GM21381 (cell line): ENCODE data around the gene ATAD2B.
"Not testable (repeated sequence)": the region's sequence is repeated elsewhere in the genome, so short reads cannot be mapped to it uniquely, and the experiment has no call there.

Experiments
- ATAC-seq: cut with Tn5 transposase; IDR thresholded peaks from one replicate; pipeline ENCODE4 v1.9.1; 2021; ENCODE audit warnings: mild to moderate bottlenecking, moderate library complexity; ENCODE audit not compliant: unreplicated experiment

Gene ATAD2B

DNA sequence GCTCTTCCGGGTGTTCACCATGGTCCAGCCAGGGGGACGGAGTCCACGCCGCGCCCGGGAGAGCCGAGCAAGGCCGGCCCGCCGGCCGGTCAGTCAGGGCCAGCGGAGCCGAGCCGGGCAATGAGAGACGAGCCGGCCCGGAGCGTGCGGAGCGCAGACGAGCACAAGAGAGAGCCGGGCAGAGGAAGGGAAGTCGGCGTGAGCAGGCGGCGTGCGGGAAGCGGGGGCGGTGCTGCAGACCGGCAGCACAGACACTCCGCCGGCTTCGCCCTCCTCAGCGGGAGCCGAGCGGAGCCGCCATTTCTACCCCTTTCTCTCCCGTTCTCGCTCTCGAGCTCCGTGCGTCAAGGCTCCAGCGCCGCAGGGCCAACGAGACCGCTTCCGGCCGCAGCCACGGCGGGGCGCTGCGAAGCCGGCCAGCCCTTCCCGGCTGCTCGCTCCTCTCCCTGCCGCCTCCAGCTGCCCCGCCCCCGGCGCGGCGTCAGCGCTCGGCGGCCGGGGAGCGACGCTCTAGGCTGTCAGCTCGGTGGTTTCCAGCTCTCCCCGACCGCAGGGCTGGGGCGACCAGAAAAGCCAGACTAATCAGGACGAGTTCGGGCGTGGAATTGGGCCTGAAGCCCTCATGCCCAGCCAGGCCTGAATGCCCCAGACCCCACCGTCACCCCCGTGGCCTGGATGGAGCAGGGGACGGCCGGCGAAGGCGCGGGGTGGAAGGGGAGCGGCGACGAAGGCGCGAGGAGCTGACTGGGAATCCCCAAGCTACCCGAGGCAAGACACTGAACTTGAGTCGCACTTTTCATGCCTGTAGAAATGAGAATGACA, at the start of gene ATAD2B:
TSS of gene ATAD2B (minus strand) at position 374 of the 822 bp plus-strand sequence. CDS start at position 21, 353 bp downstream.
- peak; percentile 75 for ATAC-seq

DNA sequence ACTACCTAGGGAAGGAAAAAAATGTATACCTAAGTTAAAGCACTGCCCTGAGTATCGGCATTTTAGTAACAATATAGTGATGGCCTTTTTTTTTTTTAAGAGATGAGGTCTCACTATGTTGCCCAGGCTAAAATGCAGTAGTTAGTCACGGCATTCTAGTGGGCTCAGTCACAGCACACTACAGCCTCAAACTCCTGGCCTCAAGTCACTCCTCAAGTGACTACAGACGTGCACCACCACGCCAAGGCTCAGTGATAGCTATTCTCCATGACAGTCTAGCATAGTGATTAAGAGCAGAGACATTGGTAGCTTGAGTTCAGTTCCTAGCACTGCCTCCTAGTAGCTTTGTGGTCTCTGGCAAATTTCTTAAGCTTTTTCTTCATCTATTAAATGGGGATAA, 40.9 kb upstream of the ATAD2B start:
- no peak for ATAC-seq

DNA sequence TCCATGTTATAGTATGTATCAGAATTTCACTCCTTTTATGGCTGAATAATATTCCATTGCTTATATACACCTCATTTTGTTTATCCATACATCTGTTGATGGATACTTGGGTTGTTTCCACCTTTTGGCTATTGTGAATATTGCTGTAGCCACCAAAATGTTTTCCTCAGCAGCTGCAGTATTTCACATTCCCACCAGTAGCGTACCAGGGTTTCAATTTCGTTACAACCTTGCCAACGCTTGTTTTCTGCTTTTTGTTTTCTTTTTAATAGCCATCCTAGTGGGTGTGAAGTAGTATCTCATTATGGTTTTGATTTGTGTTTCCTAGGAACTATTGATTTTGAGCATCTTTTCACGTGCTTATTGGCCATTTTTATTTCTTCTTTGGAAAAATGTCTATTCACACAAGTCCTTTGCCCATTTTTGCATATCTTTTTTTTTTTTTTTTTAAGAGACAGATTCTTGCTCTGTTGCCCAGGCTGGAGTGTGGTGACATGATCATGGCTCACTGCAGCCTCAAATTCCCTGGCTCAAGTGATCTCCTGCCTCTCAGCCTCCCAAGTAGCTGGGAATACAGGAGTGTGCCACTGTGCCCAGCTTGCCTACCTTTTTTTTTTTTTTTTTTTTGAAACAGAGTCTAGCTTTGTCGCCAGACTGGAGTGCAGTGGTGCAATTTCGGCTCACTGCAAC, 27.5 kb upstream of the ATAD2B start:
- ATAC-seq = no peak

DNA sequence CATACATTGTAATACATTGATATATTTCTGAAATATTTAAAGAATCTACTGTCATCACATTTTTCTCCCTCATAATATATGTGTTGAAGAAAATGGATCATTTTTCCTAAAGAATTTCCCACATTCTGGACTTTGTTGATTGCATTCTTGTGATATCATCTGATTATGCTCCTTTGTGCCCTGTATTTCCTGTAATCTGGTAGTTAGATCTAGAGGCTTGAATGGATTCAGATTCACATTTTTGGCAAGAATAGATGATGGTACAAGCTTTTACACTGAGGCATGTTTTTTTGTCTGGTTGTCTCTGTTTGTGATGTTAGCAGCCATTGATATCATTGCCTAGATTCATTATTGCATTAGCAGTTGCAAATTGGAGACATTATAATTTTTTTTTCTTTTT, 26.7 kb upstream of the ATAD2B start:
- ATAC-seq = no peak

DNA sequence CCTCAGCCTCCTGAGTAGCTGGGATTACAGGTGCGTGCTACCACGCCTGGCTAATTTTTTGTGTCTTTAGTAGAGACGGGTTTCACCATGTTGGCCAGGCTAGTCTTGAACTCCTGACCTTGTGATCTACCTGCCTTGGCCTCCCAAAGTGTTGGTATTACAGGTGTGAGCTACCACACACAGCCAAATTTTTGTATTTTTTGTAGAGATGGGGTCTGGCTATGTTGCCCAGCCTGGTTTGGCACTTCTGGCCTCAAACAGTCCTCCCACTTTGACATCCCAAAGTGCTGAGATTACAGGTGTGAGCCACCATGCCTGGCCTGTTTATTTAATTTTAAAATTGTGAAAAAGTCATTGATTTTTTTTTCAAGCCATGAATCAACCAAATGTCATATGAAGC, 25.6 kb upstream of the ATAD2B start:
- not testable (repeated sequence) for ATAC-seq

DNA sequence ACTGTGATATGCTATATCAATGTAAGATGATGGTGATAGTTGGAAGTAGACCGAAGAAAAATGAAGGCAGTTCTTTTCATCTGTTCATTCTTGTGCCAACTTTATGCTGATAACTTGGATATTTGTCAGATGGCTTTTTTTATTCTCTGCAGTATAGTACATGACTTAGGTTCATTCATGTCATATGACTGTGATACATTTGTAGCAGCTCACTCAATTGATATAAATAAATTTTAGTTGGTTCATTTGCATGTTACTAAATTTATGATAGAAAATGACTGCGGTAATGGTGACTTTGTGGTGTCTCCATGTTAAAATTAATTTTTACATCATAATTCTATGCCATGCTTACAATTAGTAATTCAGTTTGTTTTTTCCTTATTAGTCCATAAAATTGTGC, 20.4 kb upstream of the ATAD2B start:
- ATAC-seq = no peak

DNA sequence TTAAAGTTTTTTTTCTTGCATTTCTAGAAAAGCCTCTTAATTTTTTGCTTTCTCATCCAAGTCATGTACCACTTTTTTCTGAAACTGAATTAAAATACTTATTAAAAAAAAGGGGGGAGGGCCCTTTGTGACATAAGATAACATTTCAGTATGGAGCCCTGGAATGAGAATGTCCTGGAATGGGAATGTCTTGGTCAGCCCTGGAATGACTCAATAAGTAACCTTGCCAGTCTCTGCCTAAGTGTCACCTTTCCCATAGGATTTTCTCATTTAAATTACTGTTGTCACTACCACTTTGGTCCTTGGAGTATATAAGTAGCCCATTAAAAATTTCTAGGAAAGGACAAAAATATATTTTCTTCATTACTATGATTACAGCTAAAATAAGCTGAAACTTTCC, 18.1 kb upstream of the ATAD2B start:
- ATAC-seq = no peak

DNA sequence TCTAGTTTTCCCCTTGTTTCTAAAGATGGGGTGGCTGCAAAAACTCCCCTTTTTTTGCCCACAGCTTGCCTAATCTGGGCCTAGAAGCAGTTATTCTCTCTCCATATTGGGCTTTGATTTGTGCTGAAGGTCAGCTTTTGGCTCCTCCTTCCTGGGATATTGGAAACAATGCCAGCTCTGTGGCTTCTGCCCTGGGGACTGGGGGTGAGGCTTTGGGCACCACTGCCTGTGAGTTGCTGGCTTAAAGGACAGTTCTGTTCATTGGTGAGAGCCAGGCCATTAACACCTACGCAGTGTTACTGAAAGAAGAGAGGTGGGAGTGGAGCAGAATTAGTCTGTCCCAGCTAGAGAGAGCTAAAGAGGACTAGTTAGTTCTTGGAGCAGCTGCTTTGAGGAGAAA, 17.6 kb upstream of the ATAD2B start:
- ATAC-seq = no peak

DNA sequence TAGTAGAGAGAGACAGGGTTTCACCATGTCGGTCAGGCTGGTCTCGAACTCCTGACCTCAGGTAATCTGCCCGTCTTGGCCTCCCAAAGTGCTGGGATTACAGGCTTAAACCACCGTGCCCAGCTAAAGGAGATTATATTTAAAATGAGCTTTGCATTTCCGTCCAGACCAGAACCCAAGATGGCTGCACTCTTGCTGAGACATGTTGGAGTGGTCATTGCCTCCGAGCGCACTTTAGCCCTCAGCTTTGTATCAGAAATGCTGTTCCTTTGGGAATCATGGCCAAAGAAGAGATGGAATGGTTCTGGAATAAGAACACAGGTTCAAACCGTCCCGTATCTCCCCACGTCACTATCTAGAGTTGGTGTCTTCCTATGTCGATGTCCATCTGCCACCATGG, 16.7 kb upstream of the ATAD2B start:
- ATAC-seq = no peak

DNA sequence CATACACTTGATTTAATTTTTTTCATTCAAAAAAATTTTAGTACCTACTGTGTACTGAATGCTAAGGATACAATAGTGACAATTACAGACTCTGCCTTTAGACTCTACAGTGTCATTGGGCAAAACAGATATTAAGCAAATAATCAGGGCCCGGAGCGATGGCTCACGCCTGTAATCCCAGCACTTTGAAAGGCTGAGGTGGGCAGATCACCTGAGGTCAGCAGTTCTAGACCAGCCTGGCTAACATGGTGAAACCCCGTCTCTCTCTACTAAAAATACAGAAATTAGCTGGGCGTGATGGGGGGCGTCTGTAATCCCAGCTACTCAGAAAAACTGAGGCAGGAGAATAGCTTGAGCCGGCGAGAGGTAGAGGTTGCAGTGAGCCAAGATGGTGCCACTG, 14.7 kb upstream of the ATAD2B start:
- ATAC-seq = no peak

DNA sequence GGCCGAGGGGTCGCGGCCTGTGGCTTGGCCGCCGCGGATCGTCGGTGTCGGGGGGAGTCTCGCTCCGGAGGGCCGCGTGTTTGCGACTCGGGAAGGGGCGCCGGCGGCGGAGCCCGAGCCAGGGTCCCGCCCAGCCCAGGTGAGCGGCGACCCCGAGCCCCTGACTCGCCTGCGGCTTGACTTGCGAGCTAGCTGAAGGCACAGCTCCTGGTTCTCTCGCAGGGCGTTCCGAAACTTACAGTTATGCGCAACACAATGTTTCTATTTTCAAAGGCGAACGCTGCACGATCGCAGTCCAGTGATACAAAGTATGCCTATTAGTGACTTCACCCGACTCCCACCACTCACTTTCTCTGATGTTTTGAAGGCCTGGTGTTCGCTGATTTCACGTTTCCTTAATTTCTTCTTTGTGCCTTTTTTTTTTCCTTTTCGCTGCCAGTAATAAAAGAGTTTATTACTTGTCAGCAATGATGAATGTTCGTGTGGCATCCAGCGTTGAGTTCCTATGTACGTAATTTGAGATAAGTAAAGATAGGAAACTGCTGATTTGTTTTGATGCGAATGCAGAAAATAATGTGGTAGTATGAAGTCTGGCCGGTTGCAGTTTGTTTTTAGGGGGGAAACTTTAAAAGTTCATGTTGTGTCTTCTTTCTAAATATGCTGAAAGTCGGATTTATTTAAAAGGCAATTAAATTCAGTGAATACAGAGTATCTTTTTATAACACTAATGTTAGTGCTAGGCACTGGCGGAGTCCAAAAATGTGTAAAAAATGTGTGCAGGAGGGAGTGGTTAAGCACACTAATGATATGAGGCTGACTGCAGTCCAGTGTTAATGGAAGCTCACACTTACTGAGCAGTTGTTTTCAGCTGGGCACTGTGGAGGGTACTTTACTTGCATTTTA, 14.0 kb upstream of the ATAD2B start:
- peak; percentile 59 for ATAC-seq

DNA sequence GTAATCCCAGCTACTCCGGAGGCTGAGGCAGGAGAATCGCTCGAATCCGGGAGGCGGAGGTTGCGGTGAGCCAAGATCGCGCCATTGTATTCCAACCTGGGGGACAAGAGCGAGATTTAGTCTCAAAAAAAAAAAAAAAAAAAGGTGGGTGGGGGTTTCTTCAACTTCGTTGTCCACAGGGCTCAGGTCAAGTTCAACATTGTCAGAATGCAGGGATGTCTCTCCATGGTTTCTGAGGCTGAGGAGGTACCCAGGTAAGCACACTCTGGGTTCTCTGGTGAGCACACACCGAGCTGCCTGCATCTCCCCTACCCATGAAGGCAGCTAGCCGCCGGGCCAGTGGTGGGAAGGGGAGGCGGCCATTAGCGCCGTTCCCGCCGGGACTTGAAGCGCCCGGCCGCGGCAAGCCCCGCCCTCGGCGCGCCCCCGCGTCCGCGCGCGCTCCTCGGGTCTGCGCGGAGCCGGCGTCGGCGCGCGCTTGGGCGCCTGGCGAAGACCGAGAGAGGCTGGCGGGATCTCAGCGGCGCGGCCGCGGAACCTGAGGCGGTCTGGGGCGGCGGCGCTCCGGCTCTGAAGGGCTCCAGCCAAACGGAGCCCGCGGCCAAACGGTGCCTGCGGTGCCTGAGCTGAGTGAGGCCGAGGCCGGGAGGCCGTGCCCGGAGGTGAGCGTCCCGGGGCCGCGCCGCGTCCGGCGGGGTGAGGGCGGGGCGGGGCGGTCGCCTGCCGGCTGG, 13.2 kb upstream of the ATAD2B start, which contains the start of gene UBXN2A:
TSS of gene UBXN2A (plus strand) at position 477 of the 731 bp plus-strand sequence. CDS start 17,852 bp downstream, outside the sequence.
- peak; percentile 78 for ATAC-seq

DNA sequence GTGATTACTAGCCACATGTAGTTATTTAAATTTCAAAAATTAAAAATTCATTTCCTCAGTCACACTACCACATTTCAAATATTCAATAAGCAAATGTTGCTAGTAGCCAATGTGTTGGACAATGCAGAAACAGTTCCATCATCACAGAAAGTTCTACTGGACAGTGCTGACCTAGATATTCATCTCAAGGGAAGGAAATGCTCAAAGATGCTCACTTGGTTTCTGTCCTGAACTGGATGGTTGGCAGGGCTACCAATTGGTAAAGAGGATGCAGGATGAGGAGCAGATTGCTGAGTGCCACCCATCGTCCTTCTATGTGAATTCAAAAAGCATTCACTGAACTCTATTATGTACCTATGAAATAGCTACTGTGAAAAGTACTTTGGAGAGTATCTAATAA, 7.3 kb upstream of the ATAD2B start:
- no peak for ATAC-seq

DNA sequence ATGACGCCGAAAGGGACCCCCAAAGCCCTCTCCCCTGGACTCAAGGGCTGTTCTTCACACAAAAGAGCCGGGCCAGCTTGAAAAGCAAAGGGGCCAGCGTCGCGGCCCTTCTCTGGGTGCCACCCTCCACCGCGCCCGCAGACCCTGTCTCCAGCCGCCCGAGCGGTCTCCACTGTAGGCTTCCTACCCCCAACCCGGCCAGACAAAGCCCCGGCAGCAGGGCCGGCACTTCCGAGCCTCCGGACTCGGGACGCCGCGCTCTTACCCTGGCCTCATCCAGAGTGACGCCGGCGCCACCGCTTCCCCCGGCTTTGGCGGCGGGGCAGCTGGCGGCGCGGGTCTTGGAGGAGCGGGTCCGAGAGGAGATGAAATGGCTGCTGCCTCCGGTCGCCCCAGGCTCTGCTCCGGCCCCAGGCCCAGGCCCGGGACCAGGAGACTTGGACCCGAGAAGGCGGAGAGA, 603 bp downstream of the ATAD2B start:
- ATAC-seq = peak; percentile 30

DNA sequence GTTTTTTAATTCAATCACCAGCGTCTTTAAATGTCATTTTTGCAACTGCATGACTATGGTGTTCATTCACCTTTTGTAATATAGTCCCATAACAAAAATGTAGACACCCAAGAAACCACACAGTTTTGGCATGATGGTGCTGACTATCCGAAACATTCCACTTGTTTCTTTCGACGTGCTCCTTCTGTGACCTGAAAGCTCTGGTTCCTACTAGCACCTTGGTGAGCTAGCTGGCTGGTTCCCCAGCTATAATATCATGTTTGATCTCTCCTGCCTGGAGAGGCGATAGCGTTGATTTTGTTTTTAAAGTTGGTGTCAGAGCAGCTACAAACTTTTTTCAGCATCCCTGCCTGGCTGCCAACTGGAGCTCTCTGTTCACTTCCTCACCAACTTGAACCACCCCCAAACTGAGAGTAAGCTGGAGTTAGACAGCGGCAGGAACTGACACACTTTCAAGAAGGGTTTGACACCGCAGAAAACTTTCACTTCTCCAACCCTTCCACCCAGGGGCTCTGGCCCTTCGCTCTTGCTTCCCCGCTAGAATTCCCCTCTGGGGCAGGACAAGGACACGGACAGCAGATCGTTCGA, 1.1 kb downstream of the ATAD2B start:
- peak; percentile 63 for ATAC-seq

DNA sequence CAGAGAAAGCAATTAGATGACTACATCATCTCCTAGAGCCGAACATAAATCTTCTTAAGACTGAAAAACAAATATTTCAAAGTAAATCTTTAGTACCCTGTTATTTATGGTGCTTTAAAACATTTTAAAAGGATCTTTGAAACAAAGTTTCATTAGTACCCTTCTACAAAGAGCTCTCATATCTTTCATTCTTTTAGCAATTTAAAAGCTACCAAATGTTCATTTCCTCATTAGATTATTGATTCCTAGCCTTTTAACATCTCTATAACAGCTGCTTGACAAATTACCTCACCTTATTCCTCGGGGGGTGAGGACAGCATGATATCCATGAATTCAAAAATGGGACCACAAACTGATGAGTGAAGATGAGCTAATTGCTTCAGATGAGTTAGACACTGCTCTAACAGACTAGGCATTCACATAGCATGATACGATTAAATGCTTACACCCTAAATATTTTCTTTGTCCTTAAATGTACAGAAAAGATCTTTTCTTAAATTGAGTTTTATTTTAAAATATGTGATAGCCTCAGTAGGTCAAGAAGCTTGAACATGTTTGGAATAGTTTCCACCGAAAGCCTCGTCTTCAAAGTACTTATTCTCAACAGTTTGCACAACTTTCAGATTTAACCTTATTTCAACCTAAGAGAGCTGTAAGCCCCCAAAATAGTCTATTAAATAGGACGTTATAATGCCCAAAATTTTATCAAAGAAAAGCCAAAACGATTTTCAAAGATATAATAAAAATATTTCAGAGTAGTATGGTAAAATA, 2.1 kb downstream of the ATAD2B start:
- no peak for ATAC-seq

DNA sequence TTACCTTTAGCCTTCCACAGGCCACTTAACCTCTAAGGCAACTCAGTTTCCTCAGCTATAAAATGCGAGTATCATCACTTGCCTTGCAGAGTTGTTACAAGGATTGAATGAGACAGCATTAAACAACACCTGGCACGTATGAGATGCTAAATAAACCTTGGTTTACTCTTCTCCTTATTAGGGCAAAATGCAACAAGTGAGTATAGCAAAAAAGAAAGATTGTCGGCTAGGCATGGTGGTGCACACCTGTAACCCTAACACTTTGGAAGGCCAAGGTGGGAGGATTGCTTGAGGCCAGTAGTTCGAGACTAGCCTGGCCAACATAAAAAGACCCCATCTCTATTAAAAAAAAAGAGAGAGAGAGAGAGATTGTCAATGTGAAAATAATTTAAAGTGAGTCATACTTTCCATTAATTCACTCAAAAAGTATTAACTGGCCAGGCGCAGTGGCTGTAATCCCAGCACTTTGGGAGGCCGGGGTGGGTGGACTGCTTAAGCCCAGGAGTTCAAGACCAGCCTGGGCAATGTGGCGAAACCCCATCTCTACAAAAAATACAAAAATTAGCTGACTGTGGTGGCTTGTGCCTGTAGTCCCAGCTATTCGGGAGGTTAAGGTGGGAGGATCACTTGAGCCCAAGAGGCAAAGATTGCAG, 8.0 kb downstream of the ATAD2B start:
- no peak for ATAC-seq

DNA sequence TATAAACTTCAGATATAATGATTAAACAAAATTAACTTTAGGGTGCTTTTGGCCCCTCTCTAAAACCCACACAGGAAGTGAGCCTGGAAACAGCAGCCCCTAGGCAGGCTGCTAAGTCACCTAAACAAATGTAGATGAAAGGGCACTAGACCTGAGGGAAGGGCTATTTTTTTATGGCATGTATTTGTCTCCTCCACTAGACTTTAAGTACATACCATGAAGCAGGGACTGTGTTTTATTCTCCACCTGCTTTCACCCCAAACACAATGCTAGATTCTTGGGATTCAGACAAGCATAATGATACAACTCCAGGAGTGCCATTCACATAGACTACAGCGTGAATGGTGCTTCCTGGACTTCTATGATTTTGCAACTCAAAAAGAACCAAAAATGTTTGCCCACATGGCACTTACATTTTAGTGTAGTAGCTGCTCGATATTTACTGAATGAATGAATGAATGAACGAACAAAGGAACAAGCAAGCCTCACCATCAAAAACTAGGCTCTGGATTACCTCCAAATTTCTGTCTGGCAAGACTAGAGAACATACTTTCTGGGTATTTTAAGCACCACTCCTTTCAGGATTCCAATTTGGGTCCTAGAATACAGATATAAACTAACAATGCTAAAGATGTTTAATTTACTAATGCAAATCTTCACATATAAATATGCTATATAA, 10.1 kb downstream of the ATAD2B start:
- no peak for ATAC-seq
